ENCODE measurements around the gene PAK6. TPM values are rescaled to one million over a fixed set of nuclear protein-coding genes. Genes with fewer than 3 reads are reported as not detected.
A peak's percentile ranks its signal among the peaks of the same experiment; 100 is the strongest.

The PAK6 gene
- total RNA-seq, 1 donor from 2014 or later: 10.1 TPM

DNA sequence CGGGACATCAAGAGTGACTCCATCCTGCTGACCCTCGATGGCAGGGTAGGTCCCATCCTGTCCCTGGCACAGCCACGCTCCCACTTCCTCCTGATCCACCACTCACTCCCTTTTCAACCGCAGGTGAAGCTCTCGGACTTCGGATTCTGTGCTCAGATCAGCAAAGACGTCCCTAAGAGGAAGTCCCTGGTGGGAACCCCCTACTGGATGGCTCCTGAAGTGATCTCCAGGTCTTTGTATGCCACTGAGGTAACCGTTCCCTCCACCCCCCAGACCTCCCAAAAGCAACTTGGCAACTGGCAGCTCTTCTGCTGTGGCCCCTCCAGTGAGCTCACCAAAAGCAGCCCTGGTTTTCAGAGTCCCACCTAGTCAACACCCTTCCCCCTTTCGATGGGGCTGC lies 34.6 kb downstream of the PAK6 start:
- Mint-ChIP-seq H3K4me3 (no peak overlapping the region), H3K4me1 (peaks cover 2% of the 10 kb centered on the region), H3K9me3 (no peaks in the 10 kb centered on the region), H3K27me3 (ENCODE audit: low read depth) (peaks cover 2% of the 10 kb centered on the region), H3K36me3 (no peaks in the 10 kb centered on the region), H3K27ac (no peak overlapping the region)
- no peak for DNase-seq (ENCODE audit: low spot score in 2 of 2, unreplicated experiment in 2 of 2)
- TF ChIP-seq, protein P1, sequence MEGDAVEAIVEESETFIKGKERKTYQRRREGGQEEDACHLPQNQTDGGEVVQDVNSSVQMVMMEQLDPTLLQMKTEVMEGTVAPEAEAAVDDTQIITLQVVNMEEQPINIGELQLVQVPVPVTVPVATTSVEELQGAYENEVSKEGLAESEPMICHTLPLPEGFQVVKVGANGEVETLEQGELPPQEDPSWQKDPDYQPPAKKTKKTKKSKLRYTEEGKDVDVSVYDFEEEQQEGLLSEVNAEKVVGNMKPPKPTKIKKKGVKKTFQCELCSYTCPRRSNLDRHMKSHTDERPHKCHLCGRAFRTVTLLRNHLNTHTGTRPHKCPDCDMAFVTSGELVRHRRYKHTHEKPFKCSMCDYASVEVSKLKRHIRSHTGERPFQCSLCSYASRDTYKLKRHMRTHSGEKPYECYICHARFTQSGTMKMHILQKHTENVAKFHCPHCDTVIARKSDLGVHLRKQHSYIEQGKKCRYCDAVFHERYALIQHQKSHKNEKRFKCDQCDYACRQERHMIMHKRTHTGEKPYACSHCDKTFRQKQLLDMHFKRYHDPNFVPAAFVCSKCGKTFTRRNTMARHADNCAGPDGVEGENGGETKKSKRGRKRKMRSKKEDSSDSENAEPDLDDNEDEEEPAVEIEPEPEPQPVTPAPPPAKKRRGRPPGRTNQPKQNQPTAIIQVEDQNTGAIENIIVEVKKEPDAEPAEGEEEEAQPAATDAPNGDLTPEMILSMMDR (IDR thresholded peaks at IDR 0.05; ENCODE audit: unreplicated experiment): no peak

DNA sequence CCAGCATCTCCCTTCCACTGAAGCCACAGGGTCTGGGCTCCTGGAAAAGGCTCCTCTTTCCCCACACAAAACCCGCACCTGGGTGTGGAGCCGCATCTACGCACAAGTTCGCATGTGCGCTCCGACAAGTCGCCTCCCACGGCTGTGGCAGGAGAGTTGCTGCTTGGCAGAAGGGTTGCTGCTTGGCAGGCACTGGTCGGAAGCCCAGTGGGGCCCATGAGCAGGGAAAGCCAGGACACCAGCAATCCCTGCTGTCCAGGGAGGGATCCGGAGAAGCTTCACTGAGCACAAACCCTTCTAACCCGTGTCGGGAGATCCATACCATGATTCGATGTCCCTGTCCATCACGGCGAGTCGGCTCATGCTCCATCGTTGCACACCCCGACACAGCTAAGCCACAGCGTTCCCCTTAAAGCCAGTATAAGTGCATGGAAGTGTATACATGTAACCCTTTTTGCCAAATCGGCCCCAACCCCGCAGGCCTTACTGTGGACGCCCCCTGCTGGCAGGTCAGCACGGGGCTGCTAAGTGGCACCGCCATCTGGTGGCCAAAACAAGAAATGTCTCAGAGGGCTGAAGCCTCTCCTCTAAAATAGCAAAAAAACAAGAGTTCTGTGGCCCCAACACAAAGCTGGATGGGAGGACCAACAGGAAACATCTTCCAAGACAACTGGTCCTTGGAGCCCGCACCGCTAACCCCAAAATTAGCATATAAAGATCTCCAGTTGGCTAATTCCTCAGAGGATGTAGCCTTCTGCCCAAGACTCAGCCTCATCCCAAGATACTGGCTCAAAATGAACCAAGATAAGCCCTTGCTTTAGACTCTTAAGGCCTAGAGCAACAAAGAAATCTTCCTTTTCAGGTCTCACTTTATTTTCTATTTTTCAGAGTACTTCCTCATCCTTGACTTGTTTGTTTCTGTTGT lies 35.7 kb downstream of the PAK6 start:
- H3K4me3 Mint-ChIP-seq: no peak overlapping the region
- TF ChIP-seq, protein P1 (IDR thresholded peaks at IDR 0.05; ENCODE audit: unreplicated experiment): peak; percentile 100

DNA sequence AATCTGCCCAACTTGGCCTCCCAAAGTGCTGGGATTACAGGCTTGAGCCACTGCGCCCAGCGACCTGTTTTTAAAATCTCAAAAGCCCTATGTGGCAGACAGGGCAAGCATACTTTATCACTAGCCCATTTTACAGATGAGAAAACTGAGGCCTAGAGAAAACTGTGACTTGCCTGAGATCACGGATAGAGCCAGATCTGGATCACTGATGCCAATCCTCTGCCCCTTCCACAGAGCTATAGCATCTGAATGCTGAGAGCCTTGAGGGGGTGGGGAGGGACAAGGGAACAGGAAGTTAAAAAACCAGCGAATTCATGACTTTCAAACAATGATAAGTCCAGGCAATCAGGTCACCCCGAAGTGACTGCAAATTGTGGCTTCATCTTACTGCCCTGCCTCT lies 36.7 kb downstream of the PAK6 start:
- Mint-ChIP-seq H3K4me3 (no peak overlapping the region), H3K9me3 (no peaks in the 10 kb centered on the region), H3K4me1 (peaks cover 11% of the 10 kb centered on the region), H3K27me3 (ENCODE audit: low read depth) (peaks cover 22% of the 10 kb centered on the region), H3K36me3 (no peaks in the 10 kb centered on the region), H3K27ac (no peak overlapping the region)
- no peak for DNase-seq (ENCODE audit: low spot score in 2 of 2, unreplicated experiment in 2 of 2)
- TF ChIP-seq, protein P1 (IDR thresholded peaks at IDR 0.05; ENCODE audit: unreplicated experiment): no peak

More for the DNA sequence above, 35.7 kb downstream of the PAK6 start:
- Mint-ChIP-seq H3K27me3 (ENCODE audit: low read depth) (peaks cover 13% of the 10 kb centered on the region), H3K27ac (peak overlapping the region; percentile 30), H3K9me3 (no peaks in the 10 kb centered on the region), H3K36me3 (no peaks in the 10 kb centered on the region), H3K4me1 (peaks cover 7% of the 10 kb centered on the region)
- DNase-seq (ENCODE audit: low spot score in 2 of 2, unreplicated experiment in 2 of 2): peak; percentile 78 to 92

DNA sequence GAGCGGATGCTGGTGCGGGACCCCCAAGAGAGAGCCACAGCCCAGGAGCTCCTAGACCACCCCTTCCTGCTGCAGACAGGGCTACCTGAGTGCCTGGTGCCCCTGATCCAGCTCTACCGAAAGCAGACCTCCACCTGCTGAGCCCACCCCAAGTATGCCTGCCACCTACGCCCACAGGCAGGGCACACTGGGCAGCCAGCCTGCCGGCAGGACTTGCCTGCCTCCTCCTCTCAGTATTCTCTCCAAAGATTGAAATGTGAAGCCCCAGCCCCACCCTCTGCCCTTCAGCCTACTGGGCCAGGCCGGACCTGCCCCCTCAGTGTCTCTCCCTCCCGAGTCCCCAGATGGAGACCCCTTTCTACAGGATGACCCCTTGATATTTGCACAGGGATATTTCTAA lies 37.1 kb downstream of the PAK6 start:
- H3K36me3 Mint-ChIP-seq: no peaks in the 10 kb centered on the region
- DNase-seq (ENCODE audit: low spot score in 2 of 2, unreplicated experiment in 2 of 2): no peak
- peaks cover 26% of the 10 kb centered on the region for H3K27me3 Mint-ChIP-seq (ENCODE audit: low read depth)
- no peaks in the 10 kb centered on the region for H3K9me3 Mint-ChIP-seq
- no peak overlapping the region for H3K27ac Mint-ChIP-seq
- peaks cover 11% of the 10 kb centered on the region for H3K4me1 Mint-ChIP-seq
- no peak overlapping the region for H3K4me3 Mint-ChIP-seq
- TF ChIP-seq, protein P1 (IDR thresholded peaks at IDR 0.05; ENCODE audit: unreplicated experiment): no peak

DNA sequence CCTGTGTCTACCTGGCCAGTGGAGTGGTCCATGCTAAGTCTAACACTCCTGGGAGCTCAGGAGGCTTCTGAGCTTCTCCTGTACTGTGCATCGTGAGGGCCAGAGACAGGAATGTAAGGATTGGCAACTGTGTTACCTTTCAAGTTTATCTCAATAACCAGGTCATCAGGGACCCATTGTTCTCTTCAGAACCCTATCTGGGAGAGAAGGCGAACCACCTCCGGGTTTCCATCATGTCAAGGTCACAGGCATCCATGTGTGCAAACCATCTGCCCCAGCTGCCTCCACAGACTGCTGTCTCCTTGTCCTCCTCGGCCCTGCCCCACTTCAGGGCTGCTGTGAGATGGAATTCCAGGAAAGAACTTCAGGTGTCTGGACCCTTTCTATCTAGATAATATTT lies 38.1 kb downstream of the PAK6 start:
- no peaks in the 10 kb centered on the region for H3K9me3 Mint-ChIP-seq
- peaks cover 14% of the 10 kb centered on the region for H3K4me1 Mint-ChIP-seq
- H3K36me3 Mint-ChIP-seq: no peaks in the 10 kb centered on the region
- no peak overlapping the region for H3K27ac Mint-ChIP-seq
- no peak overlapping the region for H3K4me3 Mint-ChIP-seq
- DNase-seq (ENCODE audit: low spot score in 2 of 2, unreplicated experiment in 2 of 2): no peak
- peaks cover 30% of the 10 kb centered on the region for H3K27me3 Mint-ChIP-seq (ENCODE audit: low read depth)
- TF ChIP-seq, protein P1 (IDR thresholded peaks at IDR 0.05; ENCODE audit: unreplicated experiment): no peak
